Stimulated activated CD8-positive, alpha-beta memory T cell treated with anti-CD3 and anti-CD28 coated beads, Interleukin-7, amount 100 ng/mL, for 1 hour (primary cell): ENCODE data around the gene HMCN1.
"Not testable (repeated sequence)": the region's sequence is repeated elsewhere in the genome, so short reads cannot be mapped to it uniquely, and the experiment has no call there.

Experiments used
- DNase-seq, 2 donors: peaks; one replicate each; pipeline ENCODE4 v3.0.0-alpha.2; 2020; ENCODE audit warnings: low read depth in 2 of 2

HMCN1 gene

DNA sequence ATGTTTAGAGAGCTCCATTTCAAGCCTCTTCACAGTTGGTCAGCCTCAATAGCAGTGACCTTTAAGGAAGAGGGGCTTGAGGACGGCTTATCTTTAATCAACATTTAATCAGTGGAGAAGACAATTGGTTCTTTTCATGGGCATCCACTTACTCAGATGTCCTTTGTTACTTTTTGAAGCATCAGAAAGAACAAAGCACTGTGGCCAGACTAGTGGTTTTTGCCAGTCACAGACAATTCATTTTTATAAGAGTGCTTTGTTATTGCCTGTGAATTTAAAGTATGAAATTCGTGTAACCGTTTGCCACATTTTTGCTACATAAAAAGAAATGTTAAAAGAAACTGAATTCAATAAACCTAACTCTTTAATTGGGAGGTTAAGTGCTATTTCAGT is 418.0 kb downstream of the HMCN1 start:
- no peak for DNase-seq

DNA sequence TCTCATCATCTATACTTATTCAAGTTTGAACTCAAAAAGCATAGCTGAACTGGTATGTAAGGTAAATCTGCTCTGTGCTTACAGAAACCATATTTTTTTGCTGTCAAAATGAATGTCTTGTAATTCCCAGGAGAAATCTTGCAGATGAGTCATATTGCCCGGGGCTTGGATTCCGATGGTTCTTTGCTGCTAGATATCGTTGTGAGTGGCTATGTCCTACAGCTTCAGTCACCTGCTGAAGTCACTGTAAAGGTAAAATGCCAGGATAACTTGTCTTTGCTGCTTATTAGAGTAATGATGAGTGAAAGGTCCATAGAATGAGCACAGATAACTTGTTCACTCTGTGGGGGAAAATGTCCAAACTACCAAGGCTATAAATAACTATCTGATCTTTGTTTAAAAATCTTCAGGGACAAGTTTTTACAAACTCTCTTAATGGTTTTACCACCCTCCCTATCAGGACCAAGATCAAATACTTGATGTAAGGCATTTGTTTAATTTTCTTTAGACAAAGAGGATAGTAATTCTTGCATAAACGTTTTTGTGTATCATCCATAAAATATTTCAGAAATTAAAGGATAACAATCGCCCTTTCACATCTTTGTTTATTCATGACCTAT is 418.5 kb downstream of the HMCN1 start:
- no peak for DNase-seq

DNA sequence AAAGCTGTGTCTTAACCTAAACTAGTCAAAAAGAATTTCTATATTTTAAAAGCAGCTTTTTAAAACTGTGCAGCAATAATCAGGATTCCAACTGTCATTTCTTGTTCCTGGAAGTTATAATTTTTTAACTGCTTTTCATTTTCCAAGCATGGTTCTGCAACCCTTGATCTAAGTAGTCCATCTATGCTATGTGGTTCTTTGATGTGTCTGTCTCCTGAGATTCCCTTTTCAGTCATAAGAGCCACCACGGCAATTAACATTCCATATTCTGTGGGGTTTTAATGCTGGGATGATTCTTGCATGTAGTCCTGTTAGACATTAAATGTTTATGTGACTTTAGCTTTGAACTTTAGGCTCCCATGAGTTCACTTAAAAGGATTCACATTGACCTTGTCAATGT is 420.5 kb downstream of the HMCN1 start:
- DNase-seq: no peak

DNA sequence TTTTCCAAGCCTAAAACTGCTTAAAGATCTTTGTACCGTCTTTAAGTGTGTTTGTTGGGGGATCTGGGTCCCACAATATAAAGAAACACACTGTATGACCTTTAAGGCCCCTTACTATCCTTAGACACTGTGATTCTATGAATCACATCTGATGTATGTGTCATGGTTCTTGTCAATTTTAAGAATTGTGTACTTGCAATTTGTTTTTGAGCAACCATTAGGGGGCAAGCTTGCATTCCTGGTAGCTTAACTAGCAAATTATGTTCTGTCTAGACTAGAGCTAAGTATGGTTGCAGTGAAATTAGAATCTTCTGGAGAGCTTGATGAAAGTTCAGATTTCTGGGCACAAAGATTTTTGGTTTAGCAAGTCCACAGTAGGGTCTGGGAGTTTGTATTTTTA is 421.4 kb downstream of the HMCN1 start:
- no peak for DNase-seq

DNA sequence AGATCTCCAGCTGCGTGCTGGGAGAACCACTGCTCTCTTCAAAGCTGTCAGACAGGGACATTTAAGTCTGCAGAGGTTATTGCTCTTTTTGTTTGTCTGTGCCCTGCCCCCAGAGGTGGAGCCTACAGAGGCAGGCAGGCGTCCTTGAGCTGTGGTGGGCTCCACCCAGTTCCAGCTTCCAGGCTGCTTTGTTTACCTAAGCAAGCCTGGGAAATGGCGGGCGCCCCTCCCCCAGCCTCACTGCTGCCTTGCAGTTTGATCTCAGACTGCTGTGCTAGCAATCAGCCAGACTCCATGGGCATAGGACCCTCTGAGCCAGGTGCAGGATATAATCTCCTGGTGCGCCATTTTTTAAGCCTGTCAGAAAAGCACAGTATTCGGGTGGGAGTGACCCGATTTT is 428.7 kb downstream of the HMCN1 start:
- DNase-seq: not testable (repeated sequence)

- no peak for DNase-seq
Observed at GRCh38 chr1:186164773-186165172, 430.6 kb downstream of the HMCN1 start.

- DNase-seq: no peak
Observed at GRCh38 chr1:186165303-186165702, 431.1 kb downstream of the HMCN1 start.

DNA sequence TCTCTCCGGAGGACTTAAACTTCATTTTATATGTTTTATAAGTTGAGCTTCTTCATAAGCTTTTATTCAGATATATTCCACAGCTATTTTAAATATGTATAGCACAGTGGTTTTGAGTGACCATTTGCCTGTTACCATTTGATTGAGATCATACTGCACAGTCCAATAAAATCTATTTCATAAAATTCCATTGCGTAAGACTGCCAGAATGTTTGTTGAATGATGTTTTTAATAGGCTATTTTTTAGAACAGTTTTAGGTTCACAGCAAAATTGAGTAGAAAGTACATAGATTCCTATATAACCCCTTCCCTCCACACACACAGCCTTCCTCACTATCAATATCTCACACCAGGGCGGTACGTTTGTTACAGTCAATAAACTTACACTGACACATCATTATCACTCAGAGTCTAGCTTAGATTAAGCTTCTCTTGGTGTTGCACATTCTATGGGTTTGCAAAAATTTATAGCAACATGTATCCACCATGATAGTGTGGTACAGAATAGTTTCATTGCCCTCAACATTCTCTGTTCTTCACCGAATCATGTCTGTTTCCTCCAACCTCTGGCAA is 433.0 kb downstream of the HMCN1 start:
- no peak for DNase-seq

DNA sequence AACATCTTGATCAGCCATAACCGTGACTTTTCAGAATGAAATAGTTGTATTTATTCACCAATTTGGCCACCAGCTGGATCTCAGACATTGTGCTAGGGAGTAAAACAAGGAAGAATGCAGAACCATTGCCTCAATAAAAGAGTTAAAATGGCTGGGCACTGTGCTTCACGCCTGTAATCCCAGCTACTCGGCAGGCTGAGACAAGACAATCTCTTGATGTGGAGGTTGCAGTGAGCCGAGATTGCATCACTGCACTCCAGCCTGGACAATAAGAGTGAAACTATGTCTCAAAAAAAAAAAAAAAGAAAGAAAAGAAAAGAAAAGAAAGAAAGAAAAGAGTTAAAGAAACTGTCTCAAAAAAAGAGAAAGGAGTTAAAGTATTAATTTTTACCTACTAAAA is 441.4 kb downstream of the HMCN1 start:
- no peak for DNase-seq

DNA sequence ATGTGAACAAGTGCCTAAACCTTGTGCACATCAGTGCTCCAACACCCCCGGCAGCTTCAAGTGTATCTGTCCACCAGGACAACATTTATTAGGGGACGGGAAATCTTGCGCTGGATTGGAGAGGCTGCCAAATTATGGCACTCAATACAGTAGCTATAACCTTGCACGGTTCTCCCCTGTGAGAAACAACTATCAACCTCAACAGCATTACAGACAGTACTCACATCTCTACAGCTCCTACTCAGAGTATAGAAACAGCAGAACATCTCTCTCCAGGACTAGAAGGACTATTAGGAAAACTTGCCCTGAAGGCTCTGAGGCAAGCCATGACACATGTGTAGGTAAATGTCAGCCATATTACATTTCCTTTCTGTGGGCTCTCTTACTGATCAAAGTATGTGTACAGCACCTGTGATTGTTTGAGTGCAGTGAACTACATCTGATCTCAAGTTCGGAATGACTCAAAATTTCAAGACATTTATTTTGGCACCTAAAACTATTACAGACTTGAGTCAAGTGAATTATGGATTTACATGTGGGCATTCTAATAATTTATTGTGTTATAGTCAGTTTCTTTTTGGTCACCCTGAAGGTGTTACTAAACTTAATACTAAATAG is 444.3 kb downstream of the HMCN1 start:
- no peak for DNase-seq

GRCh38 chr1:186179231-186179630 is 445.0 kb downstream of the HMCN1 start:
- no peak for DNase-seq

GRCh38 chr1:186183219-186183618 is 449.0 kb downstream of the HMCN1 start:
- DNase-seq: no peak

DNA sequence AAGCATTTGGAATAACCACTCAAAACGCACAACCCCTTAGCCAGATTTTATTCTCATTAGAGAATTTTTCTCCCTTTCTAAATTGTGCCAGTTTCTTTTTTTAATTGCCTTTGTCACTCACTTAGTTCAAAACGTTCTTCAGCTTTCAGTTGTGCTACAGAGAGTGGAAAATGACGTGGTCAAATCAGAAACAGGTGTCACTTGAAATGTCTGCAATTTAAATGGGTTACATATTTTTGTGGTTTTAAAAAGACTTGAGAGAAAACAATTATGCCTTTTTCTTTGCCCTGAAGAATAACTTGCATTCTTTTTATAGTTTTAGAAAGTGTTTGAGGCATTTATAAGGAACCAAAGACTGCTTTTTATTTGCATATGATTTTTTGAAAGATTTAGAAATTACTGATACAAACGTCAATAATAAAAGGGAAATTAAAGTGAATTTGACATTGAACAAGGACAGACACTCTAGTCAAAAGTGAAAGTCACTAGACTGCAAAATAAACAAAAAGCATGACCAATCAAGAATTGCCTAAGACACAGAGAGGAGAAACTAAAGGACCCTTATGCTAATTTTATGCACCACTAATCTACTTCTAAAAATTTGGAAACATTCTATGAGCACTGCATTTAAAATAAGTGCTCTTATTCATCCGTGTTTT is 449.9 kb downstream of the HMCN1 start:
- DNase-seq: no peak

DNA sequence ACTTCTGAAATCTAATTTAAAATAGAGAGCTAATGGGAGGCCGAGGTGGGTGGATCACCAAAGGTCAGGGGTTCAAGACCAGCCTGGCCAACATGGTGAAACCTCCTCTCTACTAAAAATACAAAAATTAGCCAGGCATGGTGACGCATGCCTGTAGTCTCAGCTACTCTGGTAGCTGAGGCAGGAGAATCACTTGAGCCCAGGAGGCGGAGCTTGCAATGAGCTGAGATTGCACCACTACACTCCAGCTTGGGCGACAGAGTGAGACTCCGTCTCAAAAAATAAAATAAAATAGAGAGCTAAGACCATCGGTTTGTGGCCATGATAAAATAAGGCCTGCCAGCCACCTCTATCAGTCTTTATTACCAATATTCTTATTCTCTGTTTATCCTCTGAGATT is 452.1 kb downstream of the HMCN1 start:
- DNase-seq: not testable (repeated sequence)

DNA sequence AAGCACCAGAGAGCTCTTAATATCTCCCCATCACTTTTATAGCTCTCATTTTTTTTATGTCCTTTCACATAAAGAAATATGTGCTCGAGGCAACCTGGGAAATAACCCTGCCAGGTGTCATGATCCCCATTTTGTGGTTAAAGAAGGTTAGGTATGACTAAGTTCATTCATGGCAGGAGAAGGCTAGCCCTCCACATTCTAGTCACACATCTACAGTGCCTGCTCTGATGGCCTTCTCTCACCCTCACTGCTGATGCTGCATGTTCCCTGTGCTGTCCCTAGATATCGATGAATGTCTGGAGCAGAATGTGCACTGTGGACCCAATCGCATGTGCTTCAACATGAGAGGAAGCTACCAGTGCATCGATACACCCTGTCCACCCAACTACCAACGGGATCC is 453.4 kb downstream of the HMCN1 start:
- DNase-seq: no peak

GRCh38 chr1:186188004-186188539 is 453.9 kb downstream of the HMCN1 start:
- DNase-seq: no peak

DNA sequence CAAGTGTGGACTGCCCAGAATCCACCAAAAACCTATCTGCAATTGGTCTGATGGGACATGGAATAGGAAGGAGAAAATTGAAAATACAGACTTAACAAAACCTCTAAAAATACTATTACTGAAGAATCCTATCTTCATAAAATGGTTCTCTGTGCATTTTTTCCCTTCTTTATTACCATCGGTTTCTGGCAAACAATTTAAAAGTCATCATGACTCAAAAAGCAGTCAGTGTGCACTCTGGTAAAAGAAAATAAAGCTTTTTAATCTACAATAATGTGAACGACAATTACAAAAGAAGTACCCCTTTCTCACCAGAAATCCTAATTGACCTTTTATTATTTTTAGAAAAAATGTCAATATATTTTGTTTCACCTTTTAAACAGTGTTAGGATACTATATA is 454.5 kb downstream of the HMCN1 start:
- no peak for DNase-seq

GRCh38 chr1:186189156-186189555 is 455.0 kb downstream of the HMCN1 start:
- DNase-seq: no peak

DNA sequence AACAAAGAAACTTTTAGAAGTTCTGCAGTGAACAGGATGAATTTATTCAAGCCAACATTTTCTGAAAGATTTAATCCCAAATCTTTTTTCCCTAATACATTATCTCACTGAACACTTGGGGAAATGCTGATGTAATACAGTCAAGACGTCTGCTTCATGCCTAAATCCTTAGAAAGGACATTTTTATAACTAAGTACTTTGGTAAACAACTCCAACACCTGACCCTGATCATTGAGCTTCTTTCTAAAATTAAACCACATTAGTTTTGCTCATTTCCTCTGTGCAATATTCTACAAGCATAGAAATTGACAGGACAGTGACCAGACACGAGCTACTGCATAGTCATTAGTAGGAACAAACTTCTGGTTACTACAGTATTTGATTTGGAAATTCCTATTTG is 457.3 kb downstream of the HMCN1 start:
- DNase-seq: no peak

- DNase-seq: no peak
Observed at GRCh38 chr1:186193224-186193623, 459.0 kb downstream of the HMCN1 start.

DNA sequence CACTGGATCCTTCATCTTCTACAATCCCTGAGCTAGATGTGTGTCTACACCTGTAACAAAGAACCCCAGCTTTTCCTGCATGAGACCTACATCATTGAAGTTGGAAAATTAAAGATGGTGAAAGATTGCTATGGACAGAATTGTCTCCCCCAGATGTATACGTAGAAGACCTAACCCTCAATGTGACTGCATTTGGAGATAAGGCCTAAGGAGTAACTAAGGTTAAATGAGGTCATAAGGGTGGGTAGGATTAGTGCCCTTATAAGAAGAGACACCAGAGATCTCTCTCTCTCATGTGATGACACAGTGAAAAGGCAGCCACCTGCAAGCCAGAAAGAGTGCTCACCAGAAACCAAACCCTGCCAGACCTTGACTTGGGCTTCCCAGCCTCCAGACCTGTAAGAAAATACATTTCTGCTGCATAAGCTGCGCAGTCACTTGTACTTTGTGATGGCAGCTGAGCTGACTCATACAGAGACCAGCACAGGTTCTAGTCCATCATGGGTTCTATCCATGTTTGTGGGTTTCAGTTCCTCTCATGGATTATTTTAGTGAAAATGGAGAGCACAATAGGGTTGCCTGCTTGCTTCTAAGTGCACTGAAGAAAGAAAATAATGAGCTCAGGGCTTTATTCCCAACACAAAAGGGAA is 460.0 kb downstream of the HMCN1 start:
- no peak for DNase-seq

DNA sequence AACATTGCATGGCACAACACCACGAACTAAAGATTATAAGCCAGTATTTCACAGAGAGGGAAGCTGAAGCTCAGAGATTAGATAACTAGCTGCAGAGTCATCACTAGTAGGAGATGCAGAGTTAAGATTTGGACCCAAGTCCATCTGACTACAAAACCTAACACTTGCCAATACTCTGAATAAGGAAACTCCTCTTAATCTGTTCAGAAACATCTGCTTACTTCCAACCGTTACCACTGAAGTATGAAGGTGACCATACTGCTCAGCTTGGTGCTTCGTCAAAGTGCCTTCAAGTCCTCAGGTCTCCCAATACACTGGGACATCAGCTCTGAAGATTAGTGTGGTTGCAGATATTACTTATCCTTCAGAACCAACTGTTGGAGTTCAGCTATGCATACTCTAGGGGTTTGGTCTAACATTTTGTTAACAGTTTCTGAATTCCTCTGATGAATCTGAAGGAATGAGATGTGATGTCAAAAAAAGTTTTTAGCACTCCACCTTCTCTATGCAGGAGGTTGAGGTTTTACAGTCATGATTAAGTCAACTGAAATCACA is 461.3 kb downstream of the HMCN1 start:
- no peak for DNase-seq
